Stimulated activated CD8-positive, alpha-beta memory T cell treated with anti-CD3 and anti-CD28 coated beads, Interleukin-12 subunit alpha, Interleukin-12 subunit beta, amount 100 ng/mL, for 4 hours (primary cell): ENCODE results near the gene NAV1.

Experiments
- DNase-seq: peaks from one replicate; pipeline ENCODE4 v3.0.0-alpha.2; 2020; ENCODE audit warnings: low read depth

NAV1 gene

GRCh38 chr1:201586806-201587205, 47.9 kb downstream of the NAV1 start:
- no peak for DNase-seq

GRCh38 chr1:201587729-201588128, 48.8 kb downstream of the NAV1 start:
- DNase-seq: no peak
